Measurements from ENCODE around the gene PCDHGA9. TPM values are rescaled to one million over a fixed set of nuclear protein-coding genes. Genes with fewer than 3 reads are reported as not detected.
"Not testable (repeated sequence)": the region's sequence is repeated elsewhere in the genome, so short reads cannot be mapped to it uniquely, and the experiment has no call there.

PCDHGA9 gene
- polyA plus RNA-seq, 1 donor, result 4.4 TPM

DNA sequence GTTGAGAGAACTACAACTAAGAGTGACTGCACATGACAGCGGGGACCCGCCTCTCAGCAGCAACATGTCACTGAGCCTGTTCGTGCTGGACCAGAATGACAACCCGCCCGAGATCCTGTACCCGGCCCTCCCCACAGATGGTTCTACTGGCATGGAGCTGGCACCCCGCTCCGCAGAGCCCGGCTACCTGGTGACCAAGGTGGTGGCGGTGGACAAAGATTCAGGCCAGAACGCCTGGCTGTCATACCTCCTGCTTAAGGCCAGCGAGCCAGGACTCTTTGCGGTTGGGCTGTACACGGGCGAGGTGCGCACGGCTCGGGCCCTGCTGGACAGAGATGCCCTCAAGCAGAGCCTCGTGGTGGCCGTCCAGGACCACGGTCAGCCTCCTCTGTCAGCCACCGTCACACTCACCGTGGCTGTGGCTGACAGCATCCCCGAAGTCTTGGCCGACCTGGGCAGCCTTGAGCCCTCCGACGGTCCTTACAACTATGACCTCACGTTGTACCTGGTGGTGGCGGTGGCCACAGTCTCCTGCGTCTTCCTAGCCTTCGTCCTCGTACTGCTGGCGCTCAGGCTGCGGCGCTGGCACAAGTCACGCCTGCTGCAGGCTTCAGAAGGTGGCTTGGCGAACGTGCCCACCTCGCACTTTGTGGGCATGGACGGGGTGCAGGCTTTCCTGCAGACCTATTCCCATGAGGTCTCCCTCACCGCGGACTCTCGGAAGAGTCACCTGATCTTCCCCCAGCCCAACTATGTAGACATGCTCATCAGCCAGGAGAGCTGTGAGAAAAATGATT is 17.9 kb upstream of the PCDHGA9 start:
- no peak for DNase-seq

DNA sequence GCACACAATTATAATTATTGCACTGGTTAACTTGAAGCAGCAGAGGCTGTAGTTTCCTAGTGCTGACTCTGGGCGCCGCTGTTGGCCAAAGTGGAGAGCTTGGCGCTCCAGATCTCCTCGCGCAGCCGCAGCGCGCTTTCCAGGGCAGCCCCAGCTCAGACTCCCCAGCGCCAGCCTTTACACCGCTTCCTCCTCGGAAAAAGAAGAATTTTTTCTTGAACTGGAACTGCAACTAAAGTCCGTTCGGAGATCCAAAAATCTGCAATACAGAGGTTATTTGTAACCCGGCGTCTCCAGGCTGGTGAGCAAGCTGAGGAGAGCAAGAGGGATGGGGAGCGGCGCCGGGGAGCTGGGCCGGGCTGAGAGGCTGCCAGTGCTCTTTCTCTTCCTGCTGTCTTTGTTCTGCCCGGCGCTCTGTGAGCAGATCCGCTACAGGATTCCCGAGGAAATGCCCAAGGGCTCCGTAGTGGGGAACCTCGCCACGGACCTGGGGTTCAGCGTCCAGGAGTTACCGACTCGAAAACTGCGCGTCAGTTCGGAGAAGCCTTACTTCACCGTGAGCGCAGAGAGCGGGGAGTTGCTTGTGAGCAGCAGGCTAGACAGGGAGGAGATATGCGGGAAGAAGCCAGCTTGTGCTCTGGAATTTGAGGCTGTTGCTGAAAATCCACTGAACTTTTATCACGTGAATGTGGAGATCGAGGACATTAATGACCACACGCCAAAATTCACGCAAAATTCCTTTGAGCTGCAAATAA is 14.8 kb upstream of the PCDHGA9 start, which contains the start of gene PCDHGB4:
TSS of gene PCDHGB4 (plus strand) at position 142 of the 755 bp plus-strand sequence. CDS start at position 329, 187 bp downstream.
- not testable (repeated sequence) for DNase-seq

GRCh38 chr5:141388661-141389060 is 13.9 kb upstream of the PCDHGA9 start:
- DNase-seq, result no peak

DNA sequence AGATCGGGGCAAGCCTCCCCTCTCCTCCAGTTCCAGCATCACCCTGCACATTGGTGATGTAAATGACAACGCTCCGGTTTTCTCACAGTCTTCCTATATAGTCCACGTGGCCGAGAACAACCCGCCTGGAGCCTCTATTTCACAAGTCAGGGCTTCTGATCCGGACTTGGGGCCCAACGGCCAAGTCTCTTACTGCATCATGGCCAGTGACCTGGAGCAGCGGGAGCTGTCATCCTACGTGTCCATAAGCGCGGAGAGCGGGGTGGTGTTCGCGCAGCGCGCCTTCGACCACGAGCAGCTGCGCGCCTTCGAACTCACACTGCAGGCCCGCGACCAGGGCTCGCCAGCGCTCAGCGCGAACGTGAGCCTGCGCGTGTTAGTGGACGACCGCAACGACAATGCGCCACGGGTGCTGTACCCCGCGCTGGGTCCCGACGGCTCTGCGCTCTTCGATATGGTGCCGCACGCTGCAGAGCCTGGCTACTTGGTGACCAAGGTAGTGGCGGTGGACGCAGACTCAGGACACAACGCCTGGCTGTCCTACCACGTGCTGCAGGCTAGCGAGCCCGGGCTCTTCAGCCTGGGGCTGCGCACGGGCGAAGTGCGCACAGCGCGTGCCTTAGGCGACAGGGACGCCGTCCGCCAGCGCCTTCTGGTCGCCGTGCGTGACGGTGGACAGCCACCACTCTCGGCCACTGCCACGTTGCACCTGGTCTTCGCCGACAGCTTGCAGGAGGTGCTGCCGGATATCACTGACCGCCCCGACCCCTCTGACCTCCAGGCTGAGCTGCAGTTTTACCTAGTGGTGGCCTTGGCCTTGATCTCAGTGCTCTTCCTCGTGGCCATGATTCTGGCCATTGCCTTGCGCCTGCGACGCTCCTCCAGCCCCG is 13.2 kb upstream of the PCDHGA9 start:
- DNase-seq, result no peak

GRCh38 chr5:141392429-141393198 is 10.0 kb upstream of the PCDHGA9 start, which contains the start of gene PCDHGA8:
Gene PCDHGA8, plus strand, starts transcription at chr5:141392633. Its CDS starts 181 bp downstream, at chr5:141392814.
- no peak for DNase-seq

- DNase-seq, result no peak
Observed at GRCh38 chr5:141393267-141393666, 9.3 kb upstream of the PCDHGA9 start.

DNA sequence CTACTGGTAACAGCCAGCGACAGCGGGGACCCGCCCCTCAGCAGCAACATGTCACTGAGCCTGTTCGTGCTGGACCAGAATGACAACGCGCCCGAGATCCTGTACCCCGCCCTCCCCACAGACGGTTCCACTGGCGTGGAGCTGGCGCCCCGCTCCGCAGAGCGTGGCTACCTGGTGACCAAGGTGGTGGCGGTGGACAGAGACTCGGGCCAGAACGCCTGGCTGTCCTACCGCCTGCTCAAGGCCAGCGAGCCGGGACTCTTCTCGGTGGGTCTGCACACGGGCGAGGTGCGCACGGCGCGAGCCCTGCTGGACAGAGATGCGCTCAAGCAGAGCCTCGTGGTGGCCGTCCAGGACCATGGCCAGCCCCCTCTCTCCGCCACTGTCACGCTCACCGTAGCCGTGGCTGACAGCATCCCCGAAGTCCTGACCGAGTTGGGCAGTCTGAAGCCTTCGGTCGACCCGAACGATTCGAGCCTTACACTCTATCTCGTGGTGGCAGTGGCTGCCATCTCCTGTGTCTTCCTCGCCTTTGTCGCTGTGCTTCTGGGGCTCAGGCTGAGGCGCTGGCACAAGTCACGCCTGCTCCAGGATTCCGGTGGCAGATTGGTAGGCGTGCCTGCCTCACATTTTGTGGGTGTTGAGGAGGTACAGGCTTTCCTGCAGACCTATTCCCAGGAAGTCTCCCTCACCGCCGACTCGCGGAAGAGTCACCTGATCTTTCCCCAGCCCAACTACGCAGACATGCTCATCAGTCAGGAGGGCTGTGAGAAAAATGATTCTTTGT is 8.0 kb upstream of the PCDHGA9 start:
- not testable (repeated sequence) for DNase-seq

DNA sequence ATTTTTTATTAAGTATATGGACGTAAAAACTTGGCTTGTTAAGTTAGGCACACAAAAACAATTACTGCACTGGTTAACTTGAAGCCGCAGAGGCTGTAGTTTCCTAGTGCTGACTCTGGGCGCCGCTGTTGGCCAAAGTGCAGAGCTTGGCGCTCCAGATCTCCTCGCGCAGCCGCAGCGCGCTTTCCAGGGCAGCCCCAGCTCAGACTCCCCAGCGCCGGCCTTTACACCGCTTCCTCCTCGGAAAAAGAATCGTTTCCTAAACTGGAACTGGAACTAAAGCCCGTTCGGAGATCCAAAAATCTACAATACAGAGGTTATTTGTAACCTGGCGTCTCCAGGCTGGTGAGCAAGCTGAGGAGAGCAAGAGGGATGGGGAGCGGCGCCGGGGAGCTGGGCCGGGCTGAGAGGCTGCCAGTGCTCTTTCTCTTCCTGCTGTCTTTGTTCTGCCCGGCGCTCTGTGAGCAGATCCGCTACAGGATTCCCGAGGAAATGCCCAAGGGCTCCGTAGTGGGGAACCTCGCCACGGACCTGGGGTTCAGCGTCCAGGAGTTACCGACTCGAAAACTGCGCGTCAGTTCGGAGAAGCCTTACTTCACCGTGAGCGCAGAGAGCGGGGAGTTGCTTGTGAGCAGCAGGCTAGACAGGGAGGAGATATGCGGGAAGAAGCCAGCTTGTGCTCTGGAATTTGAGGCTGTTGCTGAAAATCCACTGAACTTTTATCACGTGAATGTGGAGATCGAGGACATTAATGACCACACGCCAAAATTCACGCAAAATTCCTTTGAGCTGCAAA is 4.6 kb upstream of the PCDHGA9 start, which contains the start of gene PCDHGB5:
TSS of gene PCDHGB5 (plus strand) at position 192 of the 796 bp plus-strand sequence. CDS start at position 373, 181 bp downstream.
- DNase-seq, result not testable (repeated sequence)

GRCh38 chr5:141398608-141399007 is 4.0 kb upstream of the PCDHGA9 start:
- no peak for DNase-seq

- no peak for DNase-seq
Observed at GRCh38 chr5:141399555-141400258, 2.9 kb upstream of the PCDHGA9 start.

GRCh38 chr5:141403387-141403786 is 809 bp downstream of the PCDHGA9 start:
- no peak for DNase-seq

DNA sequence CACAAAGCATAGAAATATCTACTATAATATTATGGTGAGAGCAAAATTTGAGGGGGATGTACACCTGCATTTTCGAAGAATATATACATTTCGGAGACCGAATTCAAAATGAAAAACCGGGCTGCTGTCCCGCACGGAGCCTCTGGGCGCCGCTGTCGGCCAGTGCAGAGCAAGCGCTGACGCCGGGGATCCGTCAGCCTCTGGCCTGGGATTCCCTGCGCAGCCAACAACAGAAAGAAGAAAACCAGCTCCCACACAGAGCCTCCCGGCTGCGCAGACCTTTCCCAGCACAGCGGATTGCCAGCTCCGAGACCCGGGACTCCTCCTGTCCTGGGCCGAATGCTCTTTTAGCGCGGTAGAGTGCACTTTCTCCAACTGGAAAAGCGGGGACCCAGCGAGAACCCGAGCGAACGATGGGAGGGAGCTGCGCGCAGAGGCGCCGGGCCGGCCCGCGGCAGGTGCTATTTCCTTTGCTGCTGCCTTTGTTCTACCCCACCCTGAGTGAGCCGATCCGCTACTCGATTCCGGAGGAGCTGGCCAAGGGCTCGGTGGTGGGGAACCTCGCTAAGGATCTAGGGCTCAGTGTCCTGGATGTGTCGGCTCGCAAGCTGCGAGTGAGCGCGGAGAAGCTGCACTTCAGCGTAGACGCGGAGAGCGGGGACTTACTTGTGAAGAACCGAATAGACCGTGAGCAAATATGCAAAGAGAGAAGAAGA is 5.4 kb downstream of the PCDHGA9 start, which contains the start of gene PCDHGB6:
TSS of gene PCDHGB6 (plus strand) at position 232 of the 716 bp plus-strand sequence. CDS start at position 414, 182 bp downstream.
- DNase-seq, result peak; percentile 18

- DNase-seq, result no peak
Observed at GRCh38 chr5:141409598-141410306, 7.2 kb downstream of the PCDHGA9 start.

DNA sequence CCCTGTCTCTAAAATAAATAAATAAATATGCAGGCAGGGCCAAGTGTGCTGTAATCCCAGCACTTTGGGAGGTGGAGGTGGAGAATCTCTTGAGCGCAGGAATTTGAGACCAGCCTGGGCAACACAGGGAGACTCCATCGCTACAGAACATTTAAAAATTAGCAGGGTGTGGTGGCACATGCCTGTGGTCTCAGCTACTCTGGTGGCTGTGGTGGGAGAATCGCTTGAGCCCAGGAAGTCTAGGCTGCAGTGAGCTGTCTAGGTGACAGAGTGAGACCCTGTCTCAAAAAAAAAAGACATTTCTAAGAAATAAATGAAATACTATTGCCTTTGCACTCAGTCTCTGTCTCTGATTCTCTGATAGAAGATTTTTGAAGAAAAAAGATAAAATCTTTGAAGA is 9.0 kb downstream of the PCDHGA9 start:
- no peak for DNase-seq

- peak; percentile 22 for DNase-seq
Observed at GRCh38 chr5:141412854-141413539, 10.4 kb downstream of the PCDHGA9 start, which contains the start of gene PCDHGA10. Gene PCDHGA10, plus strand, starts transcription at chr5:141412987. Its CDS starts 189 bp downstream, at chr5:141413176.

GRCh38 chr5:141413540-141414069 is 11.0 kb downstream of the PCDHGA9 start:
- DNase-seq, result no peak

Data from hindlimb muscle (tissue), 1 donor.